ENCODE results near the gene PXDN.

- TF ChIP-seq CTCF (IDR thresholded peaks at IDR 0.05) (no peak), POLR2A (IDR thresholded peaks at IDR 0.05) (no peak), EP300 (IDR thresholded peaks at IDR 0.05) (no peak)
These were observed 12.1 kb downstream of the PXDN start for GRCh38 chr2:1731963-1732768.

Measured in suprapubic skin (tissue), 3 donors.